A549 (cell line): ENCODE data around the gene HUS1B.

ENCODE experiments used
- CHD2 ChIP-seq: fragments of 150-350 bp; IDR thresholded peaks from 2 replicates; pipeline ENCODE4 v1.6.1; 2014; ENCODE audit warnings: low read length; ENCODE audit not compliant: partially characterized antibody
- CTCF ChIP-seq: fragments of >200 bp; sonication (Bioruptor Twin); formaldehyde crosslinking; IDR thresholded peaks from 3 replicates; pipeline ENCODE4 v1.5.1; 2016
- MYC ChIP-seq: IDR thresholded peaks from 2 replicates; pipeline ENCODE4 v1.6.1; 2012; ENCODE audit warnings: mild to moderate bottlenecking, inconsistent platforms, low read length, improper control_type of control experiment, borderline replicate concordance
- RCOR1 ChIP-seq: fragments of 150-350 bp; IDR thresholded peaks from 2 replicates; pipeline ENCODE4 v1.6.1; 2014; ENCODE audit warnings: antibody characterized with exemption, low read length, low read depth
- REST ChIP-seq: fragments of 200-600 bp; sonication (generic); IDR thresholded peaks from 2 replicates; pipeline ENCODE4 v1.6.1; 2016; ENCODE audit warnings: antibody characterized with exemption, mild to moderate bottlenecking, moderate library complexity

GRCh38 chr6:658244-658643 lies 1.3 kb upstream of the HUS1B start:
- TF ChIP-seq CTCF (no peak), RCOR1 (no peak), REST (no peak), MYC (no peak), CHD2 (no peak)
